Activated CD8-positive, alpha-beta T cell treated with anti-CD3 and anti-CD28 coated beads, Interleukin-2, amount 10 ng/mL, durations not matched to agents 7 days and 5 days (primary cell): ENCODE data around the gene PRODH2. TPM values are rescaled to one million over a fixed set of nuclear protein-coding genes. Genes with fewer than 3 reads are reported as not detected.

ENCODE experiments used
- ATAC-seq: fragments of 150-1000 bp; cut with Tn5 transposase; one replicate; pipeline ENCODE4 v1.10.0; 2021; ENCODE audit warnings: moderate library complexity
- CTCF ChIA-PET: fragments of 350-600 bp; sonication (Branson Sonifier 250); formaldehyde crosslinking; loops from one replicate; lab custom pipeline; 2021; ENCODE audit warnings: antibody characterized with exemption; lab: Charles Lee
- POLR2A ChIA-PET: fragments of 350-600 bp; sonication (Branson Sonifier 250); formaldehyde crosslinking; loops from one replicate; lab custom pipeline; 2021; ENCODE audit warnings: antibody characterized with exemption; lab: Charles Lee
- DNase-seq: peaks from one replicate; pipeline ENCODE4 v3.0.0-alpha.2; 2020
- H3K27ac Mint-ChIP-seq: one replicate; pipeline ENCODE4 v1.8.0; 2021; ENCODE audit warnings: mild to moderate bottlenecking, mixed read lengths
- H3K27me3 Mint-ChIP-seq: one replicate; pipeline ENCODE4 v1.8.0; 2021; ENCODE audit warnings: low read depth, mixed read lengths
- H3K36me3 Mint-ChIP-seq: one replicate; pipeline ENCODE4 v1.8.0; 2021; ENCODE audit warnings: low read depth, mixed read lengths
- H3K4me1 Mint-ChIP-seq: one replicate; pipeline ENCODE4 v1.8.0; 2021; ENCODE audit warnings: low read depth, mixed read lengths
- H3K4me3 Mint-ChIP-seq: one replicate; pipeline ENCODE4 v1.8.0; 2021; ENCODE audit warnings: mild to moderate bottlenecking, mixed read lengths
- H3K9me3 Mint-ChIP-seq: one replicate; pipeline ENCODE4 v1.8.0; 2022; ENCODE audit warnings: mixed read lengths; ENCODE audit not compliant: insufficient read depth
- total RNA-seq, 2 experiments: library from RNA; stranded (reverse); gene quantifications; one replicate each; pipeline ENCODE4 v1.2.3, GENCODE V29; 2021

The PRODH2 gene
- total RNA-seq, 2 experiments from 2014 or later = not detected

DNA sequence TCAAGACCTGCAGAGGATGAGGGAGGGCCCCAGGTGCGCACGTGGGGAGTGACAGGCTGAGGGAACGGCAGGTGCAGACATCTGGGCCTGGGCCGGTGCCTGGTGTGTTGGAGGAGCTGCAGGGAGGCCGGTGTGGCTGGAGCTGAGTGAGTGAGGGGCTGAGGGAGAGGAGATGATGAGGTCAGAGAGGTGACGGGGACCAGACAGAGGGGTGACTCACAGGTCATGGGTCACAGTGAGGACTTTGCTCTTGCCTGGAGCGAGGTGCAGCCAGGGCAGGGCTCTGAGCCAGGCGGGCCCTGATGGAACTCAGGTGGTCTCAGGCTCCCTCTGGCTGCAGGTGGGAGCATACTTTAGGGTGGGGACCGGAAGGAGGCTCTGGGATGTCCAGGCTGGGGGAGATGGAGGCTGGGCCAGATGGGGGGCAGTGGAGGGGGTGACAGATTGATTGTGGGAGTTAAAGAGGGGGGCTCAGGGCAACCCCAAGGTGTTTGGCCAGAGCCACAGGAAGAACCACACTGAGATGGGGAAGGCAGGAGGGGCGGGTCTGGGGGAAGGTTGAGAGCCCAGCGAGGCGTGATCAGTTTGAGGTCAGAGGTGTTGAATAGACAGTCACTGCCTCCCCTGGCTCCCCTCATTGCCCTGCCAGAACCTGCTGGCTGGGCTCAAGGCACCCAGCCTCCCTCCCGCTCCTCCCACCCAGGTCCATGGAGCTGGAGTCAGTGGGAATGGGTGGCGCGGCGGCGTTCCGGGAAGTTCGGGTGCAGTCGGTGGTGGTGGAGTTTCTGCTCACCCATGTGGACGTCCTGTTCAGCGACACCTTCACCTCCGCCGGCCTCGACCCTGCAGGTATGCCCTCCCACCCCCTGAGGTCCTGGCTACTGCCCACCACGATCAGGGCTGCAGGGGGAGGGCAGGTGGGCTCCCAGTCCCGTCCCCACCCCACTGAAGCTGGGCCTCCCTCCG lies 28.9 kb downstream of the PRODH2 start:
- CTCF ChIA-PET = no interaction called here
- Mint-ChIP-seq H3K27me3 (no peaks in the 10 kb centered on the region), H3K27ac (no peak overlapping the region), H3K4me1 (no peaks in the 10 kb centered on the region), H3K9me3 (no peaks in the 10 kb centered on the region), H3K36me3 (peaks cover 26% of the 10 kb centered on the region), H3K4me3 (no peak overlapping the region)
- POLR2A ChIA-PET = no interaction called here
- ATAC-seq = no peak
- DNase-seq = no peak

DNA sequence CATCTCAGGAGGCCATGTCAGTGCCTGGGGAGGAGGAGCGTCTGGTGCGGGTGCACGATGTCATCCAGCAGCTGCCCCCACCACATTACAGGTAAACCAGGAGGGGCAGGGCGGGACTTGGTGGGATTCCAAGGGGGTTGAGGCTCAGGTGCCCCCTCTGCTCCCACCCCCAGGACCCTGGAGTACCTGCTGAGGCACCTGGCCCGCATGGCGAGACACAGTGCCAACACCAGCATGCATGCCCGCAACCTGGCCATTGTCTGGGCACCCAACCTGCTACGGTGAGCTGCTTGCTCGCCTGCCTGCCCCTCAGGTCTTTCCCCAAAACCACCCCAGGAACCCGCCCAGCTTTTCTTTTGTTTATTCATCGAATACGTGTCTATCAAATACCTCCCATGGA lies 30.1 kb downstream of the PRODH2 start:
- H3K27me3 Mint-ChIP-seq = no peaks in the 10 kb centered on the region
- H3K4me3 Mint-ChIP-seq = no peak overlapping the region
- ChIA-PET CTCF (no interaction called here), POLR2A (no interaction called here)
- H3K9me3 Mint-ChIP-seq = no peaks in the 10 kb centered on the region
- ATAC-seq (no peak), DNase-seq (no peak)
- H3K4me1 Mint-ChIP-seq = no peaks in the 10 kb centered on the region
- no peak overlapping the region for H3K27ac Mint-ChIP-seq
- peaks cover 28% of the 10 kb centered on the region for H3K36me3 Mint-ChIP-seq

DNA sequence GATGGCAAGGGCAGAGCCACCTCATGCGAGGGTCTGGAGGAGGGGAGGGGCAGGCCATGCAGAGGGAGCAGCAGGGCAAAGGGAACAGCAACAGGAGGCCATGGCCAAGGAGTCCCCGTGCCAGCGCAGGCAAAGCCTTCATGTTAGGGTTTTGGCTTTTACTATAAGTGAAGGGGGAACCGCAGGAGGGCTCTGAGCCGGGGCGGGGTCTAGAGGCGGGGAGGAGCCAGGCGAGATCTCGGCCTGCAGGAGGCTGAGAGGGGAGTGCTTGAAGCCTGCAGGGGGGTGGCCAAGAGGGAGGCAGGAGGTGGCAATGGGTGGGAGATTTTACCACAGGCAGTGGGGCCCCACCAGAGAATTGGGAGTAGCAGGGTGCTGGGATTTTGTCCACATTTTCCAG lies 31.0 kb downstream of the PRODH2 start:
- ATAC-seq (no peak), DNase-seq (no peak)
- Mint-ChIP-seq H3K36me3 (peaks cover 31% of the 10 kb centered on the region), H3K27ac (no peak overlapping the region), H3K27me3 (no peaks in the 10 kb centered on the region), H3K4me3 (no peak overlapping the region), H3K9me3 (no peaks in the 10 kb centered on the region), H3K4me1 (peaks cover 9% of the 10 kb centered on the region)
- CTCF ChIA-PET = no interaction called here
- POLR2A ChIA-PET = no interaction called here

DNA sequence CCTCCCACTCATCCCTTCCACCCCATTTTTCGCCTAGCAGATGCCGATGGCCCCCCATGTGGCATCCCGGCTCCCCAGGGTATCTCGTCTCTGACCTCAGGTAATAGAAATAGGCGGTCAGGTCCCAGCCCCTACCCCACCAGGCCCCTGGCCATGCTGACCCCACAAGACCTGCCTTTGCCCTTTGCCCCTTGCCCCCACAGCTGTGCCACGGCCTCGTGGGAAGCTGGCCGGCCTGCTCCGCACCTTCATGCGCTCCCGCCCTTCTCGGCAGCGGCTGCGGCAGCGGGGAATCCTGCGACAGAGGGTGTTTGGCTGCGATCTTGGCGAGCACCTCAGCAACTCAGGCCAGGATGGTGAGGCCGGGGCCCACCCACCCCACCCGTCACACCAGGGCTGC lies 31.9 kb downstream of the PRODH2 start:
- Mint-ChIP-seq H3K4me3 (no peak overlapping the region), H3K27me3 (no peaks in the 10 kb centered on the region), H3K36me3 (peaks cover 31% of the 10 kb centered on the region), H3K4me1 (peaks cover 16% of the 10 kb centered on the region), H3K9me3 (no peaks in the 10 kb centered on the region), H3K27ac (no peak overlapping the region)
- no peak for ATAC-seq
- ChIA-PET CTCF (no interaction called here), POLR2A (no interaction called here)
- DNase-seq = no peak

DNA sequence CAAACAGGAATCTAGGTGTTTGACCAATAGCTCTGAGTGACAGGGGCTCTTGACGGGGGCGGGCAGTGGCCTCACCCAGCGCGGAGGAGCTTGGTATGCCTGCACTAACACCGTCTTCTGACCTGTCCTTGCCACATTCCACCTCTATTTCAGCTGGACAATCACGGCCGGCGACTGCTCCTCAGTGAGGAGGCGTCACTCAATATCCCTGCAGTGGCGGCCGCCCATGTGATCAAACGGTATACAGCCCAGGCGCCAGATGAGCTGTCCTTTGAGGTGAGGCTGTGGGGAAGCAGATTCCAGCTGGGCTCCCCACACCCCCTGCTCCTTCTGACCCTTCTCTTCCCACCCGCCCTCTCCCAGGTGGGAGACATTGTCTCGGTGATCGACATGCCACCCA lies 32.6 kb downstream of the PRODH2 start:
- no peak for DNase-seq
- Mint-ChIP-seq H3K27ac (no peak overlapping the region), H3K4me1 (peaks cover 18% of the 10 kb centered on the region), H3K9me3 (no peaks in the 10 kb centered on the region), H3K36me3 (peaks cover 31% of the 10 kb centered on the region), H3K4me3 (no peak overlapping the region), H3K27me3 (no peaks in the 10 kb centered on the region)
- POLR2A ChIA-PET = no interaction called here
- no peak for ATAC-seq
- CTCF ChIA-PET = interaction anchor here (0.6 kb wide), 1 partner anchor 46 kb away, joined by 3 read pairs; no protein-coding TSS in a partner anchor

DNA sequence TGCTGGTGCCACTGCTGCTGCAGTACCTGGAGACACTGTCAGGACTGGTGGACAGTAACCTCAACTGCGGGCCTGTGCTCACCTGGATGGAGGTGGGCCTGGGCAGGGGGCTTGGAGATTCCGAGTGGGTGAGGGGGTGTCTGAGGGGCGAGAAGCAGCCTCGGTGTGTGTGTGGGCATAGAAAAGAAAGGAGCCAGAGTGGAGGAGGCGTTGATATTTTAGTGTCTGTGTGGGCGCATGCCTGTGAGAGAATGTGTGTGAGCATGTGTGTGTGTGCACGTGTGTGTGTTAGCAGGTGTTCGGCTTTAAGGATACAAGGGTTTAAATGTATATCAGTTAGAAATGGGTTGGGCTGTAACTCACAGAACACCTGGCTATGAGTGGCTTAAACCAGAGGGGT lies 33.6 kb downstream of the PRODH2 start:
- Mint-ChIP-seq H3K4me1 (peaks cover 27% of the 10 kb centered on the region), H3K27ac (no peak overlapping the region), H3K9me3 (no peaks in the 10 kb centered on the region), H3K36me3 (peaks cover 31% of the 10 kb centered on the region), H3K4me3 (no peak overlapping the region), H3K27me3 (no peaks in the 10 kb centered on the region)
- ChIA-PET POLR2A (no interaction called here), CTCF (no interaction called here)
- ATAC-seq = no peak
- DNase-seq = no peak

DNA sequence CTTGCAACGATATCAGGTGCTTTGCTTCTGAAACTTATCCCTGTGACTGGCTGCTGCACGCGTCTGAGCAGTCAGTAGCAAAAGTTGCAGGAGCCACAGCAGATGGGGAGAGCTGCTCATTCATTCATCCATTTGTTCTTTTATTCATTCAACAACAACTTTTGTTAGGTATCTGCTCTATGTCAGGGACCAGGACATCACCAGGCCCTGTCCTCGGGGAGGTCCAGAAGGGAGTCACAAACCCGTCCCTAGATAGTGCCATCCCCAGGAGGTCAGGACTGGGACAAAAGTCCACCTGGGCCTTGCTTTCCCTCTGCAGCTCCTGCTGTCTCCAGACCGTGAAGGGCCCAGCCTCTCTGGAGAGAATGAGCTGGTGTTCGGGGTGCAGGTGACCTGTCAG lies 34.7 kb downstream of the PRODH2 start:
- ATAC-seq (no peak), DNase-seq (no peak)
- peak overlapping the region; percentile 1 for H3K4me3 Mint-ChIP-seq
- peaks cover 27% of the 10 kb centered on the region for H3K4me1 Mint-ChIP-seq
- H3K27ac Mint-ChIP-seq = no peak overlapping the region
- CTCF ChIA-PET = no interaction called here
- H3K9me3 Mint-ChIP-seq = no peaks in the 10 kb centered on the region
- POLR2A ChIA-PET = no interaction called here
- no peaks in the 10 kb centered on the region for H3K27me3 Mint-ChIP-seq
- peaks cover 27% of the 10 kb centered on the region for H3K36me3 Mint-ChIP-seq

DNA sequence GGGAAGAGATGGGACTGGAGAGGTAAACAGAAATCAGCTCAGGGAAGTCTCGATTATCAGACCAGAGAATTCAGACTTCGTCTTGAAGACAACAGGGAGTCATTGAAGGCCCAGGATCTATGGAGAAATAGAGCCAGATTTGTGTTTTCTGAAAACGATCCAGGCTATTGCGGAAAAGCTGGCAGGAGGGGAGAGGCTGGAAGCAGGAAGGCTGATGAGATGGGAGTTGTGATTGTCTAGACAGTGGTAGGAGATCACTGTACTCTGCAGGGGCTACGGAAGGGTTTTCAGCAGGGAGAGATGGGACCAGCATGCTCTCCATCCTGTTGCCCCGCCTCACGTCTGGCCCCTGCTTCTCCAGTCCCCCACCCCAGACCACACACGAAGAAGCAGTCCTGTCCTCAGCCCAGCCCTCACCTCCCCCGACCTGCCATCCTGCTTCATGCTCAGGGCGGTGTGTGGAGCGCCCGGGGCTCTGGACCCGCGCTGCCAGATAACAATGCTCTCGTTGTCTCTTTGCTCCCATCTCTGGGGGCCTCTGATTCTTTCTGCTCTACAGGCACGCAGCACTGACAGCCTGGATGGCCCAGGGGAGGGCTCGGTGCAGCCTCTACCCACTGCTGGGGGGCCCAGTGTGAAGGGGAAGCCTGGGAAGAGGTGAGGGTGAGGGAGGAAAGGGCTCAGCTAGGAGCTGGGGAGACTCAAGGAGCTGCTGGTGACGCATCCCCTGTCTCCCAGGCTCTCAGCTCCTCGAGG lies 35.4 kb downstream of the PRODH2 start:
- ChIA-PET CTCF (no interaction called here), POLR2A (no interaction called here)
- H3K27me3 Mint-ChIP-seq = no peaks in the 10 kb centered on the region

DNA sequence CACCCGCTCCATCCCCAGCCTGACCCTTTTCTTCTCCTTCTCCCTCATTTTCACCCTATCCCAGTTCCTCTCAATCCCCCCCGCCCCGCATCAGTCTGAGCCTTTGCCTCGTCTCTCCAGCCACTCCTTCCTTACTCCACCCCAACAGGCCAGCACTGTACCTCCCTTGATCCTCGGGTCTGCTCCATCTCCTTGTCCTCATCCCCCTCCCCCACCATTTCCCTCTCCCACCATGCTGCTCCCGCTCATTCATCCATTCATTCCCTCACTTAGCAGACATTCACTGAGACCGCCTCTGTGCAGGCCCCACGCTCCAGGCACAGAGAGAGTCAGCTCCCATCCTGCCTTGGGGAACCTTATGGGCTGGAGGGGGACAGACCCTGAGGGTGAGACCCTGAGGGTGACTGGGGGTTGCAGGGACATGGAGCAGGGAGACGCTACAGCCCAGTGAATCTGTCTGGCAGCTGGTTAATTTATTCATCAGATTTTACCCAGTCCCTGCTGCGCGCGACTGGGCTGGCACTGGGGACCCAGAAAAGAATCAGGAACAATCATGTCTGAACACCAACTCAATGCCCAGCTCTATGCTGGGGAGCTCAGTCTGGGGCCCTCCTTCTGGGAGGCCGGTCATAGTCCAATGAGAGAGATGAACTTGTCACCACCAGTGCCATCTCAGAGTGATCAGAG lies 36.4 kb downstream of the PRODH2 start:
- Mint-ChIP-seq H3K9me3 (no peaks in the 10 kb centered on the region), H3K4me1 (peaks cover 27% of the 10 kb centered on the region), H3K4me3 (peak overlapping the region; percentile 80), H3K27ac (peak overlapping the region; percentile 83), H3K27me3 (no peaks in the 10 kb centered on the region), H3K36me3 (peaks cover 16% of the 10 kb centered on the region)
- no peak for ATAC-seq
- no peak for DNase-seq
- ChIA-PET CTCF (interaction anchor here (0.5 kb wide), 1 partner anchor 655 kb away, joined by 3 read pairs; no protein-coding TSS in a partner anchor), POLR2A (no interaction called here)

More for the DNA sequence above, 35.4 kb downstream of the PRODH2 start:
- ATAC-seq = no peak
- Mint-ChIP-seq H3K36me3 (peaks cover 22% of the 10 kb centered on the region), H3K9me3 (no peaks in the 10 kb centered on the region), H3K4me3 (peak overlapping the region; percentile 80), H3K4me1 (peaks cover 27% of the 10 kb centered on the region), H3K27ac (peak overlapping the region; percentile 83)
- DNase-seq = no peak

DNA sequence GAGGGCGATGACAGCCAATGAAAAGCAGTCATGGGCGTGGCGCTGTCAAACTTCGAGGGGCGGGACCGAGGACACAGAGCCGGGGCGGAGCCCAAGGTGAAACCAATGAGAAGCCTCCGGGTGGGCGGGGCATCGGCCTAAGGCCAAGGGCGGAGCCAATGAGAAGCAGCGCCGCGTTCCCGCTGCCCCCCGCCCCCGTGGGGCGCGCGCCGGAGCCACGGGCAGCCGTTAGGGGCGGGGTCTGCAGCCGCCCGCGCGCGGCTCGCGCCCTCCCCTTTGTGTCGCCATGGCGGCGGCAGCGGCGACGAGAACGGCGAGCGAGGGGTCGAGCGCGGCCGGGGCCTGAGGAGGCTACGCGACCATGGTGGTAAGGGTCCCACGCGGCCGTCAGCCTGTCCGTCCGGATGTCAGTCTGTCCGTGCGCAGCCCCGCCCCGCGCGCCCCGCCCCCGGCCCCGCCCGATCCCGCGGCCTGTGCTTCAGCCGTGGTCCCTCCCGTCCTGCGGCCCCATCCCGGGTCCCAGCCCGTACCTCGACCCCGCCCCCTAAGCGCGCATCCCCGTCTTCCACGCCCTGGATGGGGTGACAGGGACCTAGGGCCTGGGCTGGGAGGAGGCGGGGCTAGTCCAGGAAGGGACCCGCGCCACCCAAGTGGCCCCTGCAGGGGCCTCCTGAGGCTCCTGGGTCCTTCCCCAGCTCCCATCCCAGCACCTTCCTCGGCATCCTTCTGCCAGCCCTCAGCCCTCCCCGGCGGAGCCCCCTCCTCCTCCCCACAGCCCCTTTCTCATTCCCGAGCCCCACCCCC lies 37.1 kb downstream of the PRODH2 start, which contains the start of gene ARHGAP33:
Gene ARHGAP33, plus strand, starts transcription at position 267 of the 804 bp plus-strand sequence. Its CDS starts 95 bp downstream, at position 362.
- Mint-ChIP-seq H3K27me3 (no peaks in the 10 kb centered on the region), H3K4me1 (peaks cover 27% of the 10 kb centered on the region), H3K27ac (peak within 1 kb of the TSS; percentile 83), H3K4me3 (peak within 1 kb of the TSS; percentile 80), H3K9me3 (no peaks in the 10 kb centered on the region), H3K36me3 (peaks cover 14% of the 10 kb centered on the region)
- peak; percentile 96 for ATAC-seq
- CTCF ChIA-PET = no interaction called here
- POLR2A ChIA-PET = no interaction called here
- DNase-seq = peak; percentile 100

DNA sequence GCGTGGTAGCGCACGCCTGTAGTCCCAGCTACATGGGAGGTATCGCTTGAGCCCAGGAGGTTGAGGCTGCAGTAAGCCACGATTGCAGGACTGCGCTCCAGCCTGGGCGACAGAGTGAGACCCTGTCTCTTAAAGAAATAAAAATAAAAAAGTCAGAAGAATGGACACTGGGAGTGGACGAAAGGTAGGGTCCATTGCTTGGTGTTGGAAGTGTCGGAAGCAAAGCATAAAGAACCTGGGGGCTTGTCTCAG lies 37.7 kb downstream of the PRODH2 start:
- POLR2A ChIA-PET = no interaction called here
- H3K36me3 Mint-ChIP-seq = peaks cover 17% of the 10 kb centered on the region
- no peaks in the 10 kb centered on the region for H3K27me3 Mint-ChIP-seq
- no peaks in the 10 kb centered on the region for H3K9me3 Mint-ChIP-seq
- H3K27ac Mint-ChIP-seq = peak overlapping the region; percentile 14
- CTCF ChIA-PET = no interaction called here
- peak overlapping the region; percentile 70 for H3K4me3 Mint-ChIP-seq
- DNase-seq (no peak), ATAC-seq (no peak)
- H3K4me1 Mint-ChIP-seq = peaks cover 27% of the 10 kb centered on the region
